Urinary bladder (tissue), 4 donors: ENCODE data around the gene GAGE10. TPM values are rescaled to one million over a fixed set of nuclear protein-coding genes. Genes with fewer than 3 reads are reported as not detected.
"Not testable (repeated sequence)": the region's sequence is repeated elsewhere in the genome, so short reads cannot be mapped to it uniquely, and the experiment has no call there.

Experiments
- DNase-seq: peaks from one replicate; pipeline ENCODE4 v3.0.0-alpha.2; 2015; ENCODE audit errors: extremely low spot score
- H3K27ac ChIP-seq: one replicate; pipeline ENCODE4 v1.5.1; 2013; ENCODE audit warnings: low read depth, mild to moderate bottlenecking, moderate library complexity
- H3K36me3 ChIP-seq: one replicate; pipeline ENCODE4 v1.6.1; 2013; ENCODE audit warnings: mild to moderate bottlenecking, moderate library complexity; ENCODE audit not compliant: insufficient read depth
- H3K4me1 ChIP-seq: one replicate; pipeline ENCODE4 v1.6.1; 2013; ENCODE audit warnings: mild to moderate bottlenecking, moderate library complexity; ENCODE audit not compliant: insufficient read depth
- H3K4me3 ChIP-seq: one replicate; pipeline ENCODE4 v1.5.1; 2013; ENCODE audit warnings: low read depth, low read length
- WGBS: extraction: QIAGEN DNeasy Blood & Tissue Kit; methylation state at CpG from one replicate; pipeline ENCODE4 v1.1.7; 2013; 5-methylcytosine and 5-hydroxymethylcytosine counted together
- polyA plus RNA-seq: library from polyadenylated mRNA; stranded (reverse); fragments of 200-250 nt; gene quantifications from one replicate; pipeline ENCODE4 v1.2.3, GENCODE V29; 2013
- total RNA-seq: library from RNA; depleted of rRNA; stranded (reverse); fragments of >200 nt; gene quantifications from one replicate; pipeline ENCODE4 v1.2.3, GENCODE V29; 2014
- donor health status: healthy with polysubstance abuse.
- donor health status: healthy.

The GAGE10 gene
- total and polyA plus RNA-seq, 2 donors: not detected

DNA sequence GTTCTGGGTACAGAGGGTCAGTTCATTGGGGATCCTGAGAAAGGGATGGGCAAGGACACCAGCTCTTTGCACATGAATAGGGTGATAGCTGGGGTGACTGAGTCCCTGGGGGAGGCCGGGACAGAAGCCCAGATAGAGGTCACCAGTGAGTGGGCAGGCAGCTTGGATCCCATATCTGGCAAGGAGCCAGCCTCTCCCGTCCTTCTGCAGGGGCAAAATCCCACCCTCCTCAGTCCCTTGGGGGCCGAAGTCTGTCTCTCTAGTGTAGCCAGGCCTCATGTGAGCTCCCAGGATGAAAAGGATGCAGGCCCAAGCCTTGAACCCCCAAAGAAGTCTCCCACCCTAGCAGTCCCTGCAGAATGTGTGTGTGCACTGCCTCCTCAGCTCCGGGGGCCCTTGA is 16.9 kb upstream of the GAGE10 start:
- H3K36me3 ChIP-seq: no peaks in the 10 kb centered on the region
- no peak overlapping the region for H3K4me3 ChIP-seq
- DNase-seq: no peak
- no peaks in the 10 kb centered on the region for H3K4me1 ChIP-seq
- WGBS: 74% methylated on average over 4 of the region's 4 CpGs
- H3K27ac ChIP-seq: no peak overlapping the region

DNA sequence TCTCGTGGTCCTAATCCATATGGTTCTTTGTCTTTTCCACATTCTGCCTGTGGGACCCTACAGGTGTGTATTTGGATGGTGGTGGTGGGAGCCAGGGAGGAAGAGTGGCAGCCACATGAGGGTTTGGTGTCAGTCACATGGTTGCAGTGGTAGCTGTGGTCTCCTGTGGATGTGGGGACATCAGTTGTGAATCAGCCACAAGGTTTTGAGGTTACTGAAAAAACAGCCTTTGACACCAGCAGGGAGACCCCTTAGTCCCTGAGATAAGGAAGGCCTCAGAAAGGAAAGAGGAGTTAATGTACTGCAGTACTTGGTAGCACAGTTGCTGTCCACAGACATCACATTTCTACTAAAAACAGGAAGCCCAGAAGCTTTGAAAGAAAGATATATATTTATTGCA is 15.8 kb upstream of the GAGE10 start:
- H3K27ac ChIP-seq: no peak overlapping the region
- DNase-seq: no peak
- H3K4me3 ChIP-seq: no peak overlapping the region
- no peaks in the 10 kb centered on the region for H3K4me1 ChIP-seq
- WGBS: 91% methylated on average over 1 of the region's 1 CpG
- H3K36me3 ChIP-seq: no peaks in the 10 kb centered on the region

DNA sequence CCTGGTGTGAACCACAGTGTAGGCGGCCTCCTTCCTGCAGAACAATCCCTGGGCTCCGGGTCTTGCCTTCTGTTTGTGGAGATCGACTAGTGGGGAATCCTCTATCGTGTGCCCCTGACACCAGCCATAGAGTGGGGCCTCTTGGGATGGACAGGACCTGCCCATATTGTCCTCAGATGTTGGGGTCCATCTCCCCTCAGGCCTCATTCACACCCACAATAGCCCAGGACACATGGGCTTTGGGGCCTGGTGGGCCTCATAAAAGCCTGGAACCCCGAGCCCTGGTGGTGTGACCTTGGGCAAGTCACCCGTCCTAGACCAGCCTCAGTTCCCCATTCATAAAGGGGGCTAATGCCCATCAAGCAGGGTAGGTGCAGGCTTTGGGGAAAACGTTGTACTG is 13.2 kb upstream of the GAGE10 start:
- no peak for DNase-seq
- no peaks in the 10 kb centered on the region for H3K4me1 ChIP-seq
- H3K36me3 ChIP-seq: no peaks in the 10 kb centered on the region
- H3K4me3 ChIP-seq: no peak overlapping the region
- 72% methylated on average over 7 of the region's 7 CpGs for WGBS
- H3K27ac ChIP-seq: no peak overlapping the region

DNA sequence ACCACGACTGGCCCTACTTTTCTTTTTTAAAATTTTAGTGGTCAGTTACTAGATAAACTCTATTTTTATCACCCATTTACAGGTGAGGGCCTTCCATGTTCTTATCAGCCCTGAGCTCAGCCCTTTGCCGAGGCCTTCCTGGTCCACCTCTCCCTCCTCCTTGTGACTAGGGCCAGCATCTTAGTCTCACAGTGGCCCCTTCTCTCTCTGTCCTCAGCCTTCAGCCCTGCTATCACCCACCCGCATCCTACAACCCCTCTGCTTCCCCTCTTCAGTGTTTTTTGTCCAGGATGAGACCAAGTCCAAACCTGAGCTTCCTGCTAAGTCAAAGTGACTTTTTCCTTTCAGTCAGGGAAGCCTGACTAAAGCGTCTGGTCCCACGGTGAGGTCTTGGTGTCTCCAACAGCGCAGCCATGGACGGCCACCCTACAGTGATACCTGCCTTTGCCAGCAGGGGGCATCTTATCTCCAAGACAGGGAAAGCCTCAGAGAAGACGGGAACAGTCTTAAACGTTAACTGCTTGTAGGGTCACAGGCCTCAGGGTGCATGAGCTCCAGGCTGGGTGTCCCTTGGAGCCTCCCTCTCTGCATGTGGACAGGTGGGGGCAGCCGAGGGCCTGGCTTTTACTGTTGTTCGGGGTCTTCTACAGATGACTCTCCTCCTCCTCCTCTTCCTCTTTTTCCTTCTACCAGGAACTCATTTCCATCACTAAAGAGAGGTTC is 11.7 kb upstream of the GAGE10 start:
- Histone ChIP-seq H3K4me1 (no peaks in the 10 kb centered on the region), H3K27ac (no peak overlapping the region), H3K4me3 (no peak overlapping the region), H3K36me3 (no peaks in the 10 kb centered on the region)
- no peak for DNase-seq
- WGBS: 20% methylated on average over 11 of the region's 11 CpGs

DNA sequence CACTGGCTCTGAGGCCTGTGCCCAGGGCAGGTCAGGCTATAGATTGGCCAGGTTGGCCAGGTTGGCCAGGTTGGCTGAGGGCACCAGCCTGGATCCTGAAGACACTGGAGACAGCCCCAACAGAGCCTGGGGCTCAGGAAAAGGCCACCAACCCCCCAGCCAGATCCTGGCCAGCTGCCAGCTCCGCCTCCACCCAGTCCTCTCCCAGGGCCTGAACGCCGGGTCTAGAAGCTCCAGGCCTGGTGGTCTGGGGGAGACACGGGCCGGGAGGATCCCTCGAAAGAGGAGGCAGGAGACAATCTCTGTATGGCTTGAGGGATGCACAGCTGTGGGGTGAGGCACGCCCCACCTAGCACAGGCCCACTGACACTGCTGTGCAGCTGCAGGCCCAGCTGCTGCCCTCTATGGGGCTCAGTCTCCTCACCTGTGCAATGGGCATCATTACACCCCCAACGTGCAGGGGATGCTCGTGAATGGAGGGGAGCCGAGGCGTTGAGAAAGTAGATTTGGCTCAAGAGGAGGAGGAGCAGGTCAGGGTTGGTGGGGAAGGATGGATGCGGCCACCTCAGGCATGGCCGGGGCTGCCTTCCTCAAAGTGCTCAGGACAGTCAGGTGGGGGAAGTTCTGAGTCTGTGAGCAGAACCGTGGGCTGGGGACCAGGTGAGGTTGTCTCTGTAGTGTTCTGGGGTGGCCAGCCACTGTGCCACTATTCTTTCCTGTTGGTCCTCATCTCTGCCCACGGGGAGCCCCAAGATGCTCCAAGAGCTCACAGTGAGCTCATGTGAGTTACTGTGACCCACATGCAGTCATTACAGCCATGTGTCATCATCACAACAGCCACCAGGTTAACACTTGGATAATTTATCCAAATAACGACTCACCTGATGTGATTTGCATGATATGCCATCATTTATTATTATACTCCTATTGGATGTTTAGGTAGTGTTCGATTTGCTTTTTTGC is 10.8 kb upstream of the GAGE10 start:
- no peak for DNase-seq
- H3K36me3 ChIP-seq: no peaks in the 10 kb centered on the region
- no peak overlapping the region for H3K4me3 ChIP-seq
- H3K4me1 ChIP-seq: no peaks in the 10 kb centered on the region
- H3K27ac ChIP-seq: no peak overlapping the region
- WGBS: 82% methylated on average over 17 of the region's 17 CpGs

DNA sequence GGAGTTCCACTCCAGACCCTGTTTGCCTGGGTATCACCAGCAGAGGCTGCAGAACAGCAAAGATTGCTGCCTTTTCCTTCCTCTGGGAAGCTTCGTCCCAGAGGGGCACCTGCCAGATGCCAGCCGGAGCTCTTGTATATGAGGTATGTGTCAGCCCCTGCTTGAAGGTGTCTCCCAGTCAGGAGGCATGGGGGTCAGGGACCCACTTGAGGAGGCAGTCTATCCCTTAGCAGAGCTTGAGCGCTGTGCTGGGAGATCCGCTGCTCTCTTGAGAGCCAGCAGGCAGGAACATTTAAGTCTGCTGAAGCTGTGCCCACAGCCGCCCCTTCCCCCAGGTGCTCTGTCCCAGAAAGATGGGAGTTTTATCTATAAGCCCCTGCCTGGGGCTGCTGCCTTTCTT is 4.2 kb upstream of the GAGE10 start:
- 96% methylated on average over 5 of the region's 5 CpGs for WGBS
- not testable (repeated sequence) for H3K36me3 ChIP-seq, DNase-seq, H3K27ac ChIP-seq, H3K4me3 ChIP-seq, H3K4me1 ChIP-seq

DNA sequence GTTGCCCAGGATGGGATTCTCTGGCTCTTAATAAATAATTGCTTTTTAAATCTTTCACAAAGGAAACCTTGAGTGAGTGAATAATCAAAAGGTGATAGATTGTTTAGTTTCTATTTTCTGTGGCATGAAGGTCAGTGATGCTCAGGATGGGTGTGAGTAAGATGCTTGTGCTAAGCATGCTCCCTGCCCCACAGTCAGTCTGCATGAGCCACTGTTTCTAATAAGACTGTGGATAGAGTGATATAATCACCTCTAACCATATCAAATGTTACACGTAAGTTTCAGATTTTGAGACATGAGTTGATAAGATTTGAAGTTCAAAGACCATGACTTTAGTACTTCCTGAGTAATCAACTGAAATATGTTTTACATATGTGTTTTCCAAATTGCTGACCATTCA is 2.7 kb upstream of the GAGE10 start:
- WGBS: 92% methylated on average over 1 of the region's 1 CpG
- Histone ChIP-seq H3K4me3 (no peak overlapping the region), H3K27ac (no peak overlapping the region), H3K36me3 (no peaks in the 10 kb centered on the region), H3K4me1 (no peaks in the 10 kb centered on the region)
- DNase-seq: no peak

DNA sequence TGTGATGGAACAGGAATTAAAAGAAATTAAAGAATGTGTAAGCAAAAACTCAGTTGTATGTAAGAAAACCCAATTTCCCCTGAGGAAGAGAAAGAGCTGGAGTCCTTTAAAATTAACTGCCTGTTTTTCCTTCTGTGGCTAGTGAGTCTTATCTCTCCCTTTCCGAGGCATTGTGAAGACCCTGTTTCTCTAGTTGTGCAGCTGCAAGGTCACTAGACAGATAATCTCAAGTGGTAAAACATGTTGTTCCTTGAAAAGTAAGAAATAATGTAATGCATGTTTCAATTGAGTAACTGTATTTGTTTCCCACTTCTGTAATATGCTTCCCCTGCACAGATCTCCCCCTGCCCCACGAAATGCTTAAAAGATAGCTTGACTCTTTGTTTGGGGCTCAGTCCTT is 4.3 kb downstream of the GAGE10 start:
- DNase-seq: not testable (repeated sequence)
- 74% methylated on average over 2 of the region's 2 CpGs for WGBS

DNA sequence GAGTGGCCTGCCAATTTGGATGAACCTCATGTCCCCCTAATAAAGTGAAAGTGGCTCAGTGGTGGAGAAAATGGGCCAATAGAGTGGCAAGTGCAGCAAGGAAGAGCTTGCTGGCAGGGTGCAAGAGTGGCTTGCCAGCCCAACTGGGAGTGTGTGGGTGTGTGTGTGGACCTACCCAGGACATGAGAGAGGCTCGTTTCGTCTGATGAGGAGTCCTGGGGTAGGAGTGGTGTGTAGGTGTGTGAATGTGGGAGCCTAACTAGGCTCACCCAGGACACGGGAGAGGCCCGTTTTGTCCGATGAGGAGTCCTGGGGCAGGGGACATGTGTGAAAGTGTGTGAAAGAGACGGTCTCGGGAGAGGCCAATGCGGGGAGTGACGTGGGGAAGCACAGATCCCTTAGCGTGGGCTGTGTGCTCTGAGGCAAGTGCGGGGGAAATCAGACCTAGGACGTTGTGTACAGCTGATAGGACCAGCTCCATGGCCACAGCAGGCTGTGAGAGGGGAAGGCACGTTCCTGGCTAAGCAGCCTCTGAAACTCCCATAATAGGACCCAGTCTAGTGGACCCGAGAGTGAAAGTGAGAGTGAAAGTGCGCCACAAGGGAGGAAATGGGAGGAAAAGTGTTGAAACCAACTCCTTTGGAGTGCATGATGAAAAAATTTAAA is 5.3 kb downstream of the GAGE10 start:
- Histone ChIP-seq H3K27ac (no peak overlapping the region), H3K36me3 (no peaks in the 10 kb centered on the region), H3K4me3 (peak overlapping the region; percentile 22), H3K4me1 (no peaks in the 10 kb centered on the region)
- no peak for DNase-seq
- WGBS: 43% methylated on average over 15 of the region's 15 CpGs

More for the DNA sequence above, 4.3 kb downstream of the GAGE10 start:
- H3K4me3 ChIP-seq, H3K4me1 ChIP-seq, H3K36me3 ChIP-seq, H3K27ac ChIP-seq: not testable (repeated sequence)

DNA sequence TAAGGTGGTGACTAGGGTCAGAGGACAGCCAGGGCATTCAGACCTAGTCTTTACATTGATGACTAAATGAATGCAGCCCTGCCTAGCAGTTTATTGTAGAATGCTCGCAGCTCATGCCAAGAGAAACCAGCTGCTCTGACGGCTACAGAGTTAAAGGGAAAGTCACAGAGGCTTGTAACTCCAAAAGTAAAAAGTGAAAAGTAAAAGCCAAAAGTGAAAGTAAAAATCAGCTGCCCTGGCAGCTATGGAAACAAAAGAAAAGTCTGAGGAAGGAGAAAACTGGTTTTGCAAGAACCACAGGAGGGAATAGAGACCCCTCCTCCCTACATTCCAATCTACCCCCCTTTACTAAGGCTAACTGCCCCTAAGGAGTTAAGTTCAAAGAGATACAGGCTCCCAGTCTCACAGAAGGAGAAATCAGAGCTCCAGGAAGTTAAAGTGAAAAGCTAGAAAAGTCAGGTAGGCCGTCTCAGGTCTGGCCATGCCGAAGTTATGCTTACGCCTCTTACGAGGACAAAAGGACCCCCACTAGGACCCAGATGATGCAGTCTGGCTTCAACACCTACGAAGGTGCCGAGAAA is 6.0 kb downstream of the GAGE10 start:
- DNase-seq: no peak
- 5% methylated on average over 8 of the region's 8 CpGs for WGBS
- H3K4me3 ChIP-seq: peak overlapping the region; percentile 22
- H3K36me3 ChIP-seq: no peaks in the 10 kb centered on the region
- H3K4me1 ChIP-seq: no peaks in the 10 kb centered on the region
- peak overlapping the region; percentile 10 for H3K27ac ChIP-seq

DNA sequence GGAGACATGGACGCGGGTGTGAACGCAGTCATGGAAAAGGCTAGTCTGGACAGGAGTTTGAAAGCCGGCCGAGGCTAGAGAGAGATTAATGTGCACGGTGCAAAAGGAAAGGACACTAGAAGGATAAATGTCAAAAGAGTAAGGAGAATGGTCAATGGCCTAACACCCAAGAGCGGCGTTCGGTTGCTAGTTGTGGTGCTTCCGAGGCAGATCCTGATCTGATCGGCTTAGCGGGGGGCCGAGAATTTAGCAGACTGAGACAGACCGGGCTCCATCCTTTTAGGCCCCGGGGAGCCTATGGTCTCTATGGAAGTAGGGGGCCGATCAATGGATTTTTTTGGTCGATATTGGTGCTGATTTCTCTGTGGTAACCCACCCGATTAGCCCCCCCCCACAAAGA is 6.9 kb downstream of the GAGE10 start:
- 64% methylated on average over 18 of the region's 18 CpGs for WGBS
- no peak for DNase-seq
- Histone ChIP-seq H3K36me3 (no peaks in the 10 kb centered on the region), H3K4me1 (no peaks in the 10 kb centered on the region), H3K4me3 (no peak overlapping the region), H3K27ac (no peak overlapping the region)

DNA sequence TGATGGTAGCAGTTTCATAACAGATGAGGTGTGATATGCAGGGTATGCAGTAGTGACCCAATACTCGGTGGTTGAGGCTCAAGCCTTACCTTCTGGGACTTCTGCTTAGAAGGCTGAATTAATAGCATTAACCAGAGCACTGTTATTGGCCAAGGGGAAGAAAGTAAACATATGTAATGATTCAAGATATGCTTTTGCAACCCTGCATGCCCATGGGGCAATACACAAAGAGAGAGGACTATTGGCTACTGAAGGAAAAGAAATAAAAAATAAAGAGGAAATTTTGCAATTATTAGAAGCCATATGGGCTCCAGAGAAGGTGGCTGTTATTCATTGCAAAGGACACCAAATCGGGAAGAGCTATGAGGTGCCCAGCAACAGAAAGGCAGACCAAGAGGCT is 8.7 kb downstream of the GAGE10 start:
- DNase-seq: no peak
- Histone ChIP-seq H3K4me3 (no peak overlapping the region), H3K36me3 (no peaks in the 10 kb centered on the region), H3K27ac (no peak overlapping the region), H3K4me1 (no peaks in the 10 kb centered on the region)
- 89% methylated on average over 2 of the region's 2 CpGs for WGBS

DNA sequence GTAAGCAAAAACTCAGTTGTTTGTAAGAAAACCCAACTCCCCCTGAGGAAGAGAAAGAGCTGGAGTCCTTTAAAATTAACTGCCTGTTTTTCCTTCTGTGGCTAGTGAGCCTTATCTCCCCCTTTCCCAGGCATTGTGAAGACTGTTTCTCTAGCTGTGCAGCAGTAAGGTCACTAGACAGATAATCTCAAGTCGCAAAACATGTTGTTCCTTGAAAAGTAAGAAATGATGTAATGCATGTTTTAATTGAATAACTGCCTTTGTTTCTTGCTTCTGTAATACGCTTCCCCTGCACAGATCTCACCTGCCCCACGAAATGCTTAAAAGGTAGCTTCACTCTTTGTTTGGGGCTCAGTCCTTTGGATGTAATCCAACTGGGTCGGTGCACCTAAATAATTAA is 12.6 kb downstream of the GAGE10 start:
- Histone ChIP-seq H3K4me3 (no peak overlapping the region), H3K4me1 (no peaks in the 10 kb centered on the region), H3K36me3 (no peaks in the 10 kb centered on the region), H3K27ac (no peak overlapping the region)
- 55% methylated on average over 4 of the region's 4 CpGs for WGBS
- DNase-seq: no peak
